Measurements from ENCODE around the gene DNAAF5. TPM values are rescaled to one million over a fixed set of nuclear protein-coding genes. Genes with fewer than 3 reads are reported as not detected.

DNAAF5 gene
- total and polyA plus RNA-seq, 2 of the 4 experiments (the other 2 are of a cell fraction), result 12.4 to 32.6 TPM

DNA sequence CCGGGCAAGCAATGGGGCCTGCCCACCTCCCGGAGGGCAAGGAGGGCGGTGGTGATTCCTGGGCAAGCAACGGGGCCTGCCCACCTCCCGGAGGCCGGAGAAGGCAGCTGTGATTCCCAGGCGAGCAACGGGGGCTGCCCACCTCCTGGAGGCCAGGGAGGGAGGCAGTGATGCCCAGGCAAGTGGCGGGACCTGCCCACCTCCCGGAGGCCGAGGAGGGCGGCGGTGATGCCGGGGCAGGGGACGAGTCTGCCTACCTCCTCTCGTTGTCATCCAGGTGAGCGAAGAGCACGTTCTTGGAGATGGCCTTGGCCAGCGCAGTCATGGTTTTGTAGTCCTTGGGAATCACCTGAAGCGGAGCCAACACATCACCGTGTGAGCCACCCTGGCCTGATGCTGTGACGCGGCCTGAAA lies 49.5 kb upstream of the DNAAF5 start (continued):
- TF ChIP-seq USF2 (IDR thresholded peaks at IDR 0.05; ENCODE audit: low read depth, low read length) (no peak), FOS (IDR thresholded peaks at IDR 0.05; ENCODE audit: low read depth, low read length) (no peak), CEBPB (IDR thresholded peaks at IDR 0.05; ENCODE audit: low read depth, low read length) (no peak), CHD1 (IDR thresholded peaks at IDR 0.05; ENCODE audit: low read depth, low read length) (no peak), RCOR1 (IDR thresholded peaks at IDR 0.05; ENCODE audit: insufficient replicate concordance, low read length) (no peak)

GRCh38 chr7:680411-681127 lies 45.9 kb upstream of the DNAAF5 start:
- in situ Hi-C loops (cut with MboI; ENCODE audit: low sequenced_read_pairs), result no loop called here
- H3K4me3 ChIP-seq (ENCODE audit: insufficient read depth, low read depth, low read length), result no peak overlapping the region
- H2BK20ac ChIP-seq (ENCODE audit: low read depth, low read length), result no peak overlapping the region
- H3K9ac ChIP-seq (ENCODE audit: low read depth, low read length), result no peak overlapping the region
- DNase-seq (no peak), ATAC-seq (ENCODE audit: low read depth) (no peak)
- no peak overlapping the region for H3K56ac ChIP-seq (ENCODE audit: extremely low read depth, insufficient read depth, low read length)
- no peaks in the 10 kb centered on the region for H3K9me1 ChIP-seq (ENCODE audit: insufficient read depth, low read length)
- H2BK120ac ChIP-seq (ENCODE audit: low read depth, low read length), result no peak overlapping the region
- peaks cover 4% of the 10 kb centered on the region for H3K36me3 ChIP-seq (ENCODE audit: control insufficient read depth, insufficient read depth, low read length)
- H3K4me2 ChIP-seq (ENCODE audit: low read depth, low read length), result no peak overlapping the region
- POLR2A ChIA-PET (ENCODE audit: unreplicated experiment), result no interaction called here
- no peak overlapping the region for H2BK15ac ChIP-seq (ENCODE audit: low read depth, low read length)
- dilution Hi-C loops (cut with HindIII; ENCODE audit: low sequenced_read_pairs, unreplicated experiment), result no loop called here
- no peak overlapping the region for H2BK5ac ChIP-seq (ENCODE audit: low read depth, low read length, poor library complexity, severe bottlenecking)
- H4K20me1 ChIP-seq (ENCODE audit: insufficient read depth, low read length), result no peaks in the 10 kb centered on the region
- H3K27me3 ChIP-seq (ENCODE audit: control insufficient read depth, insufficient read depth, low read length), result no peaks in the 10 kb centered on the region
- CTCF ChIA-PET, result no interaction called here
- H4K5ac ChIP-seq (ENCODE audit: low read depth, low read length), result no peak overlapping the region
- no peak overlapping the region for H3K23ac ChIP-seq (ENCODE audit: low read depth, low read length)
- no peak overlapping the region for H2AK9ac ChIP-seq (replicated peaks; ENCODE audit: low read depth, low read length, poor library complexity)
- no peak overlapping the region for H3K4ac ChIP-seq (ENCODE audit: low read depth, low read length)
- no peak overlapping the region for H2AFZ ChIP-seq (replicated peaks; ENCODE audit: low read length, poor library complexity)
- H3K27ac ChIP-seq (ENCODE audit: insufficient read depth, low read length), result no peak overlapping the region
- H3K4me1 ChIP-seq (ENCODE audit: control insufficient read depth, insufficient read depth, low read length), result no peaks in the 10 kb centered on the region
- H3K79me1 ChIP-seq (ENCODE audit: low read depth in 1 of 2, low read length in 2 of 2), result no peaks in the 10 kb centered on the region
- peaks cover 8% of the 10 kb centered on the region; the same call in 1 of the 2 replicates for H3K9me3 ChIP-seq (ENCODE audit: control insufficient read depth, insufficient read depth, low read length)
- no peak overlapping the region for H4K91ac ChIP-seq (ENCODE audit: insufficient read depth, low read depth, low read length)
- H3K14ac ChIP-seq (replicated peaks; ENCODE audit: low read depth, low read length), result no peak overlapping the region
- intact Hi-C loops (cut with micrococcal nuclease), result no loop called here
- H4K8ac ChIP-seq (ENCODE audit: low read depth in 2 of 2, low read length in 2 of 2), result no peak overlapping the region
- no TSS peak for BruUV-seq (replicated peaks)
- H3K18ac ChIP-seq (ENCODE audit: low read depth, low read length), result no peak overlapping the region
- no peak overlapping the region for H2AK5ac ChIP-seq (ENCODE audit: low read depth, low read length)
- 98% methylated on average over 16 of the region's 25 CpGs; no CpG with 5 or more reads in 1 of the 2 experiments for WGBS, 2 experiments (ENCODE audit: extremely low coverage in 2 of 2, insufficient read length in 1 of 2)
- no peak for TF ChIP-seq NFE2L2 (IDR thresholded peaks at IDR 0.05; ENCODE audit: low read depth, low read length)
- TF ChIP-seq RCOR1 (IDR thresholded peaks at IDR 0.05; ENCODE audit: insufficient replicate concordance, low read length), result no peak
- TF ChIP-seq, protein P1, sequence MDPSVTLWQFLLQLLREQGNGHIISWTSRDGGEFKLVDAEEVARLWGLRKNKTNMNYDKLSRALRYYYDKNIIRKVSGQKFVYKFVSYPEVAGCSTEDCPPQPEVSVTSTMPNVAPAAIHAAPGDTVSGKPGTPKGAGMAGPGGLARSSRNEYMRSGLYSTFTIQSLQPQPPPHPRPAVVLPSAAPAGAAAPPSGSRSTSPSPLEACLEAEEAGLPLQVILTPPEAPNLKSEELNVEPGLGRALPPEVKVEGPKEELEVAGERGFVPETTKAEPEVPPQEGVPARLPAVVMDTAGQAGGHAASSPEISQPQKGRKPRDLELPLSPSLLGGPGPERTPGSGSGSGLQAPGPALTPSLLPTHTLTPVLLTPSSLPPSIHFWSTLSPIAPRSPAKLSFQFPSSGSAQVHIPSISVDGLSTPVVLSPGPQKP (IDR thresholded peaks at IDR 0.05; ENCODE audit: borderline replicate concordance, low read depth, low read length), result no peak
- TF ChIP-seq CEBPB (IDR thresholded peaks at IDR 0.05; ENCODE audit: low read depth, low read length), result no peak
- no peak for TF ChIP-seq RAD21 (IDR thresholded peaks at IDR 0.05; ENCODE audit: low read length)
- no peak for TF ChIP-seq SMC3 (IDR thresholded peaks at IDR 0.05; ENCODE audit: low read depth, low read length)
- TF ChIP-seq MAZ (IDR thresholded peaks at IDR 0.05; ENCODE audit: borderline replicate concordance, low read depth, low read length), result no peak
- no peak for TF ChIP-seq USF2 (IDR thresholded peaks at IDR 0.05; ENCODE audit: low read depth, low read length)
- TF ChIP-seq BHLHE40 (IDR thresholded peaks at IDR 0.05; ENCODE audit: low read depth, low read length), result no peak
- no peak for TF ChIP-seq MAFK (IDR thresholded peaks at IDR 0.05; ENCODE audit: low read depth, low read length)
- no peak for TF ChIP-seq CHD1 (IDR thresholded peaks at IDR 0.05; ENCODE audit: low read depth, low read length)
